Sigmoid colon (tissue), 7 donors: ENCODE data around the gene ASB2. TPM values are rescaled to one million over a fixed set of nuclear protein-coding genes. Genes with fewer than 3 reads are reported as not detected.

Experiments
- DNase-seq: peaks from one replicate; pipeline ENCODE4 v3.0.0-alpha.2; 2019
- H3K27ac ChIP-seq, 4 donors: fragments of 200-600 bp; sonication (generic); one replicate each; pipeline ENCODE4 v1.5.1; 2016 to 2019; ENCODE audit warnings: mild to moderate bottlenecking in 1 of 4
- H3K27me3 ChIP-seq, 3 donors: fragments of 200-600 bp; sonication (generic); one replicate each; pipeline ENCODE4 v1.5.1; 2019; ENCODE audit warnings: mild to moderate bottlenecking in 1 of 3
- H3K36me3 ChIP-seq, 4 donors: fragments of 200-600 bp; sonication (generic); one replicate each; pipeline ENCODE4 v1.5.1; 2016 to 2019
- H3K4me1 ChIP-seq, 4 donors: fragments of 200-600 bp; sonication (generic); one replicate each; pipeline ENCODE4 v1.5.1; 2017 to 2019
- H3K4me3 ChIP-seq, 4 donors: fragments of 200-600 bp; sonication (generic); one replicate each; pipeline ENCODE4 v1.5.1; 2017 to 2019; ENCODE audit warnings: mild to moderate bottlenecking in 2 of 4, moderate library complexity in 1 of 4
- H3K9me3 ChIP-seq, 4 donors: fragments of 200-600 bp in 3 of 4; sonication (generic) in 3 of 4; one replicate each; pipeline versions ENCODE4 v1.5.1 to v1.6.1; 2013 to 2019
- EP300 ChIP-seq, 4 donors: sonication (generic); formaldehyde crosslinking; IDR thresholded peaks; one replicate each; pipeline ENCODE4 v1.6.1; 2017; ENCODE audit warnings: antibody characterized with exemption in 4 of 4
- POLR2A ChIP-seq, 2 donors: fragments of 450-650 bp; IDR thresholded peaks; one replicate each; pipeline ENCODE4 v1.6.1; 2016; ENCODE audit warnings: antibody characterized with exemption in 2 of 2, mild to moderate bottlenecking in 2 of 2, moderate library complexity in 2 of 2
- POLR2AphosphoS5 ChIP-seq, 4 donors: sonication (generic); formaldehyde crosslinking; IDR thresholded peaks; one replicate each; pipeline ENCODE4 v1.6.1; 2017; ENCODE audit warnings: antibody characterized with exemption in 4 of 4
- WGBS, 2 donors: extraction: QIAGEN DNeasy Blood & Tissue Kit; methylation state at CpG; one replicate each; pipeline ENCODE4 v1.1.7; 2013; 5-methylcytosine and 5-hydroxymethylcytosine counted together
- intact Hi-C: fragments of 100-400 bp; cut with DNase I; formaldehyde crosslinking; loops from one replicate; pipeline ENCODE4 v1.15.1; 2023
- polyA plus RNA-seq, 3 donors: library from polyadenylated mRNA; stranded (reverse); fragments of 200-250 nt; gene quantifications; one replicate each; pipeline ENCODE4 v1.2.3, GENCODE V29; 2013
- total RNA-seq, 4 donors: library from RNA; depleted of rRNA; stranded (reverse); fragments of >200 nt; gene quantifications; one replicate each; pipeline ENCODE4 v1.1.0, GENCODE V29; 2016
- TF ChIP-seq, protein P1 (sequence below), 4 experiments: fragments of 450-650 bp in 3 of 4; fragments of 200-600 bp in 1 of 4; IDR thresholded peaks; one replicate each; pipeline ENCODE4 v1.5.1; 2016 to 2019; ENCODE audit warnings: antibody characterized with exemption in 4 of 4, mild to moderate bottlenecking in 3 of 4, moderate library complexity in 2 of 4
- donor health status: healthy with polysubstance abuse.
- donor health status: Bipolar disorder and iron deficiency.
- donor health status: healthy.

Gene ASB2
- total and polyA plus RNA-seq, 7 donors = 1.2 to 178 (median 117) TPM

DNA sequence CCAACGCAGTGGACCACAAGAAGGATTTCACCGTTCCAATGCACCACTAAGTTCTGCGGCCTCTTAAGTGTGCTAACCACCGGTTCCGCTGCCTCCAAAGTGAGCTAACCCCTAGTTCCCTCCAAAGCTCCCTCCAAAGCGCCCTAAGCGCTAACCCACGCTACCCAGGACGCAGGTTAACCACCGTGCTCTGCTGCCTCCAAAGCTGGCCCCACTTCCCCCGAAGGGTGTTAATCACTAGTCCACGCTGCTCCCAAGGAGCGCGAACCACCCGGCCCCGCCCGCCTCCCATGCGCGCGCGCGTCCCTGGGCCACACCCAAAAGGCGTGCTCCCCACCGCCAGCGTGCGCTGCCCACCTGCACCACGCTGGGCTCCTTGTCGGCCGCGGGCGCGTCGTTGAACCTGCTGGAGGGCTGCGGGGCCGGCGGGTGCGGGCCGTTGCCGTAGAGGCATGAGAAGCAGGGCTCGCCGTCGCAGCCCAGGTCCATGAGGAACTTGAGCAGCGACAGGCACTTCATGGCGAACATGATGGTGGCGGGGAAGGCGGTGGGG, 37.5 kb downstream of the ASB2 start:
- Histone ChIP-seq H3K4me1 (peaks cover 0 to 59% (median 40%) of the 10 kb centered on the region in 4 donors), H3K36me3 (peaks cover 38 to 94% (median 59%) of the 10 kb centered on the region in 4 donors), H3K4me3 (peak overlapping the region in 2 of 4 donors; percentile 6 to 27), H3K9me3 (no peaks in the 10 kb centered on the region), H3K27me3 (no peaks in the 10 kb centered on the region), H3K27ac (peak overlapping the region; percentile 55 to 92 (median 76))
- WGBS, 2 donors = 41 to 44% methylated on average over 46 of the region's 46 CpGs
- intact Hi-C loops = loop anchor here (1.0 kb wide), 1 partner anchor 62 kb away; no protein-coding TSS in a partner anchor
- no peak for TF ChIP-seq POLR2A (IDR thresholded peaks at IDR 0.05)
- TF ChIP-seq EP300 (IDR thresholded peaks at IDR 0.05) = no peak
- DNase-seq = no peak

DNA sequence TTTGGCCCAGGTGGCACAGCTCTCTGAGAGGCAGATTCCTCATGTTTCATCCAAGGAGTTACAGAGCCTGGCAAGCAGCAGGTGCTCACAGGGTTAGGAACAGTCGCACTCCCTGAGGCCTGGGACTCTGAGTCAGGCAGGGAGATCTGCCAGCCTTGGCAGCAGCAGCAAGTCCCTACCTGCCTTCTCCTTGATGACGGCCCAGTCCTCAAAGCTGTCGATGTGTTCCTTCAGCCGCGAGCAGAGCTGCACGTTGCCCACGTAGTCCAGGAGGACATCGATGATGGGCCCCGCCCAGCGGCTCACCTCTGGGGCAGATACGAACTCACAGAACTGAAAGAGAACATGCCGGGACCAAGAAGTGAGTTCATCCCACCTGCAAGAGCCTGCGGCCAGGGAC, 38.9 kb downstream of the ASB2 start:
- Histone ChIP-seq H3K4me1 (peaks cover 0 to 59% (median 40%) of the 10 kb centered on the region in 4 donors), H3K36me3 (peaks cover 32 to 94% (median 59%) of the 10 kb centered on the region in 4 donors), H3K4me3 (no peak overlapping the region), H3K27me3 (no peaks in the 10 kb centered on the region), H3K9me3 (no peaks in the 10 kb centered on the region), H3K27ac (peak overlapping the region; percentile 12 to 67 (median 46))
- no peak for TF ChIP-seq POLR2AphosphoS5 (IDR thresholded peaks at IDR 0.05)
- TF ChIP-seq, protein P1, sequence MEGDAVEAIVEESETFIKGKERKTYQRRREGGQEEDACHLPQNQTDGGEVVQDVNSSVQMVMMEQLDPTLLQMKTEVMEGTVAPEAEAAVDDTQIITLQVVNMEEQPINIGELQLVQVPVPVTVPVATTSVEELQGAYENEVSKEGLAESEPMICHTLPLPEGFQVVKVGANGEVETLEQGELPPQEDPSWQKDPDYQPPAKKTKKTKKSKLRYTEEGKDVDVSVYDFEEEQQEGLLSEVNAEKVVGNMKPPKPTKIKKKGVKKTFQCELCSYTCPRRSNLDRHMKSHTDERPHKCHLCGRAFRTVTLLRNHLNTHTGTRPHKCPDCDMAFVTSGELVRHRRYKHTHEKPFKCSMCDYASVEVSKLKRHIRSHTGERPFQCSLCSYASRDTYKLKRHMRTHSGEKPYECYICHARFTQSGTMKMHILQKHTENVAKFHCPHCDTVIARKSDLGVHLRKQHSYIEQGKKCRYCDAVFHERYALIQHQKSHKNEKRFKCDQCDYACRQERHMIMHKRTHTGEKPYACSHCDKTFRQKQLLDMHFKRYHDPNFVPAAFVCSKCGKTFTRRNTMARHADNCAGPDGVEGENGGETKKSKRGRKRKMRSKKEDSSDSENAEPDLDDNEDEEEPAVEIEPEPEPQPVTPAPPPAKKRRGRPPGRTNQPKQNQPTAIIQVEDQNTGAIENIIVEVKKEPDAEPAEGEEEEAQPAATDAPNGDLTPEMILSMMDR (IDR thresholded peaks at IDR 0.05) = no peak
- no peak for TF ChIP-seq POLR2A (IDR thresholded peaks at IDR 0.05)
- TF ChIP-seq EP300 (IDR thresholded peaks at IDR 0.05) = no peak
- intact Hi-C loops = no loop called here
- no peak for DNase-seq
- 70 to 88% methylated on average over 13 of the region's 13 CpGs for WGBS, 2 donors

DNA sequence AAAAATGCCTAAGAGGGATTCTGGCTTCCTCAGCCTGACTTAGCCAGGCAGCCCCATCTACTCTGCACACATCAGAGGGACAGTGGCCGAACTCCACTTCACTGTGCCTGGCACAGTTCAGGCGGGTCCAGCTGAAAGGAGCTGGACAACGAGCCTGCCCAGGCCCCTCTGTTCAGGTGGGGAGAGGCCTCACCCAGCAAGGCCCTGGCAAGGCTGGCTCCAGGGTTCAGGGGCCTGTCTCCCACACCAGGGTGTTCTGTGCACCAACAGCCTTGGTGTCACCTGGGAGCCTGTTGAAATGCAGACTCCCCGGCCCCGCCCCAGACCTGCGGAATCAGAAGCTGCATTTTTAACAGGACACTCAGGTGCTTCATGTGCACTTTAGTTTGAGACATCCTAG, 39.4 kb downstream of the ASB2 start:
- H3K9me3 ChIP-seq = no peaks in the 10 kb centered on the region
- H3K4me1 ChIP-seq = peaks cover 0 to 54% (median 40%) of the 10 kb centered on the region in 4 donors
- 87 to 91% methylated on average over 6 of the region's 6 CpGs for WGBS, 2 donors
- intact Hi-C loops = no loop called here
- no peak for DNase-seq
- H3K27me3 ChIP-seq = no peaks in the 10 kb centered on the region
- no peak overlapping the region for H3K4me3 ChIP-seq
- peak overlapping the region; percentile 12 to 67 (median 46) for H3K27ac ChIP-seq
- TF ChIP-seq POLR2A (IDR thresholded peaks at IDR 0.05) (no peak), POLR2AphosphoS5 (IDR thresholded peaks at IDR 0.05) (no peak), EP300 (IDR thresholded peaks at IDR 0.05) (no peak)
- TF ChIP-seq, protein P1 (IDR thresholded peaks at IDR 0.05) = no peak
- peaks cover 30 to 94% (median 57%) of the 10 kb centered on the region in 4 donors for H3K36me3 ChIP-seq

DNA sequence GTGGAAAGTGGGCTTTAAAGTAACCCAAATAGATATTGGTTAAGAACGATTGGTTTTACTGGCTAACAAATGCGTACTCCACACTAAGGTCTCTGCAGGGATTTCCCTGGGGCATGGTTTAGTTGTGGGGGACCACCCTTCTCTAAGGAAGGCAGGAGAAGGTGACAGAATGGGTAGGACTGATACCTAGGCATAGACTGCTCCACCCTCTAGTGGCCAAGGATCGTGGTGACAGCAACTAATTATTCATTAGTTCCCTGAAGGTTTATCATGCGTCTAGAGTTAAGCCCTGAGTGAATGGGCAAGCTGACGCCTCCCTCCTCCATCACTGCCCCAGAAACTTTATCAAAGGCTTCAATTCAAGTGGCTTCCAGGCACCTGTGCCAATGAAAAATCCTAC, 40.1 kb downstream of the ASB2 start:
- H3K4me1 ChIP-seq = peaks cover 0 to 47% (median 39%) of the 10 kb centered on the region in 4 donors
- H3K27me3 ChIP-seq = no peaks in the 10 kb centered on the region
- whole genome bisulfite sequencing, 2 donors = 31 to 41% methylated on average over 5 of the region's 5 CpGs
- H3K9me3 ChIP-seq = no peaks in the 10 kb centered on the region
- intact Hi-C loops = no loop called here
- DNase-seq = no peak
- no peak for TF ChIP-seq POLR2AphosphoS5 (IDR thresholded peaks at IDR 0.05)
- TF ChIP-seq, protein P1 (IDR thresholded peaks at IDR 0.05) = peak in 1 of 4 experiments; percentile 22
- H3K36me3 ChIP-seq = peaks cover 31 to 94% (median 56%) of the 10 kb centered on the region in 4 donors
- H3K4me3 ChIP-seq = no peak overlapping the region
- H3K27ac ChIP-seq = peak overlapping the region in 3 of 4 donors; percentile 38 to 67 (median 54)

DNA sequence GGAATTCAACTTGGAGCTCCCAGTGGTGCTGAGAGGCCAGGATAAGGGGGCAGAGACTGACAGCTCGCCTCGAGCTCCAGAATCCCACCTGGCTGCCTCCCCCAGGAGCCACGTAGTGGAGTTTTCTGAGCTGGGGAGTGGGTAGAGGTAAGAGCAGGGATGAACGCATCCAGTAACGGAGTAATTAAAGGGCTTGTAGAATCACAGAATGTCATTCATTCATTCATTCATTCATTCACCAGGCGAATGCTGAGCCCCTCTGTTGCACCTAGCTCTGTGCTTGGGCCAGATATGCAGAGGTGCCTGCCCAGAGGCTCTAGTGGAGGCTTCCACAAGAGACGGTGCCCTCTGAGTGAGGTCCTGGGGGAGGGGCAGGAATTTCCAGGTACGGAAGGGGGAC, 41.2 kb downstream of the ASB2 start:
- H3K27ac ChIP-seq = peak overlapping the region in 3 of 4 donors; percentile 37 to 67 (median 54)
- H3K9me3 ChIP-seq = no peaks in the 10 kb centered on the region
- no peaks in the 10 kb centered on the region for H3K27me3 ChIP-seq
- DNase-seq = no peak
- 60 to 83% methylated on average over 8 of the region's 8 CpGs for WGBS, 2 donors
- no peak for TF ChIP-seq POLR2AphosphoS5 (IDR thresholded peaks at IDR 0.05)
- TF ChIP-seq POLR2A (IDR thresholded peaks at IDR 0.05) = no peak
- TF ChIP-seq, protein P1 (IDR thresholded peaks at IDR 0.05) = no peak
- TF ChIP-seq EP300 (IDR thresholded peaks at IDR 0.05) = no peak
- no peak overlapping the region for H3K4me3 ChIP-seq
- intact Hi-C loops = no loop called here
- H3K36me3 ChIP-seq = peaks cover 33 to 94% (median 51%) of the 10 kb centered on the region in 4 donors
- peaks cover 0 to 39% (median 31%) of the 10 kb centered on the region in 4 donors for H3K4me1 ChIP-seq
